MG63 (cell line): ENCODE results near the gene RPN1. TPM values are rescaled to one million over a fixed set of nuclear protein-coding genes. Genes with fewer than 3 reads are reported as not detected.

Experiments used
- DNase-seq: peaks from one replicate; pipeline ENCODE4 v3.0.0-alpha.2; 2020
- H3K27me3 ChIP-seq: fragments of 250-450 bp; sonication (Bioruptor Pico); 2 replicates; pipeline ENCODE4 v1.5.1; 2020; ENCODE audit warnings: mild to moderate bottlenecking, moderate library complexity
- H3K36me3 ChIP-seq: fragments of 250-450 bp; sonication (Bioruptor Pico); 2 replicates; pipeline ENCODE4 v1.5.1; 2020; ENCODE audit warnings: mild to moderate bottlenecking, moderate library complexity
- H3K4me3 ChIP-seq: fragments of 250-450 bp; sonication (Bioruptor Pico); 2 replicates; pipeline ENCODE4 v1.5.1; 2020; ENCODE audit warnings: mild to moderate bottlenecking, moderate library complexity
- H3K9me3 ChIP-seq: fragments of 250-450 bp; sonication (Bioruptor Pico); 2 replicates; pipeline ENCODE4 v1.5.1; 2020; ENCODE audit warnings: mild to moderate bottlenecking, moderate library complexity
- total RNA-seq: library from RNA; depleted of rRNA; stranded (reverse); fragments of >200 nt; shearing (Covaris generic); gene quantifications from 2 replicates; pipeline ENCODE4 v1.2.3, GENCODE V29; 2014; ENCODE audit warnings: low replicate concordance

Gene RPN1
- total RNA-seq, 1 experiment from 2014 or later, result 599 TPM

DNA sequence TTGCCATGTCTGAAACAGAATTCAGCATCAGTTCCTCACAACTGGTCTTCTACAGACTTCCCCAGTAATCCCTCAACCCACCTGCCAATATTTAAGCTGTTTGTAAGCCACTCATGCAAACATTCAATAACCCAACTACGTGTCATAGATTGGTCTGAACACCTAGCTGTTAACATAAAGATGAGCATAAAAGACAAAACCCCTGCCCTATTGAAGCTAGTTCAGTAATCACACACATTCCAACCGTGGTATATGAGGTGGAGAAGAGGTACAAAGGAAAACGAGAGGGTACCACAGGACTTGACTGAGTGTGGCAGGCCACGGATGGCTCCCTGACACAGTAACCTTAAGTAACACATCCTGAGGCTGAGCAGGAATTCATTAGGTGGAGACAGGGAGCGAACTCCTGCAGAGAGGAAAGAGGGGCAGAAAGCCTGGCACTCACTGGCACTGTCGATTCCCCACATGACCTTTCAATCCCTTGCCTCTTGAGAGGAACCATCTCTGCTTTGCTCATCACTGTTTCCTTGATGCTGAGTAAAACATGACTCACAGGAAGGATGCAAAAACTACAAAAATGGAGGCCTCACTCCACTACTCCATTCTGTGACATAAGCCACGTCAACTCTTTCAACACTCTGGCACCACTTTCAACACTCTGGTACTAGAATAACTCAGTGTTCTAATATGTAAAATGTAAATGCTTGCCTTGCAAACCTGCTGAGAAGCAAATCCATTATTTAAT lies 31.3 kb downstream of the RPN1 start:
- Histone ChIP-seq H3K36me3 (peaks cover 84% of the 10 kb centered on the region), H3K27me3 (no peaks in the 10 kb centered on the region), H3K4me3 (no peak overlapping the region), H3K9me3 (no peaks in the 10 kb centered on the region)
- peak; percentile 21 for DNase-seq

- no peak for DNase-seq
- H3K27me3 ChIP-seq, result no peaks in the 10 kb centered on the region
- no peaks in the 10 kb centered on the region for H3K9me3 ChIP-seq
- H3K36me3 ChIP-seq, result peaks cover 74% of the 10 kb centered on the region
- H3K4me3 ChIP-seq, result peak overlapping the region; percentile 52
Observed at GRCh38 chr3:128618398-128618726, 32.3 kb downstream of the RPN1 start.

DNA sequence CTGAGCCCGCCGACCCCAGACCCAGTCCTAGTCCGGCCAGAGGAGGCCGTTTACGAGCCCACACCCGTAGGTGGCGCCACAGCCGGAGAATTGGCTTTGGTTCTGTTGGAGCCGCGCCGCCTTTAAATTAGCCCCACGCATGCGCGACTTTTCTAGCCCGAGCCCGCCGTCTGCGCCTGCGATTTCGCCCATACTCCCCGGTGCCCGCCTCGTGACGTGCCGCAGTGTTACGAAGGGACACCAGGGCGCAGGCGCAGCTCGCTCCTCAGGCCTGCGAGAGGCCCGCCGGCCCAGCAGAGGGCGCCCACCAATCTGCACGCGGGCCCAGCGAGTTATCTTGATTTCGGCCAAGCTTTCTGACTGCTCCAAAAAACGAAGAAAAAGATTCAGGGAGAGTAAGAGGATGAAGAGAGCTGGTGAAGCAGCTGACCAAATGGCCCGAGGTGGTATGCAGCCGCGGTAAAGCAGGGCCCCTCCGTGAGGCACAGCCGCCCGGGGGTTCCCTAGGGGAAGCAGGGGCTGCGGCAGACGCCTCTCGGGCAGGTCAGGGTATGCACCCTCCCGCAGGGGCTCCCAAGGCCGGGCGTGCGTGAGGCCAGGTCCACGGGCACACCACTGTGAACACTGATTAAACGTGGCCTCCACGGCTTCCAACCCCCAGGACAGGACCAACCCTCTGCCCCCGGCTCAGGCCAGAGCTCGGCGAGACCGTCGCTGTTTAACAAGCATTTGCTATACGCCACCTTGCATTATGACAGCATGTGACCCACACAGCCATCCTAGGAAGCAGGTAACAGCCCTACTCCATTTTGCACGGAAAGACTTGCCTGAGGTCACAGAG lies 32.8 kb downstream of the RPN1 start:
- peaks cover 68% of the 10 kb centered on the region for H3K36me3 ChIP-seq

DNA sequence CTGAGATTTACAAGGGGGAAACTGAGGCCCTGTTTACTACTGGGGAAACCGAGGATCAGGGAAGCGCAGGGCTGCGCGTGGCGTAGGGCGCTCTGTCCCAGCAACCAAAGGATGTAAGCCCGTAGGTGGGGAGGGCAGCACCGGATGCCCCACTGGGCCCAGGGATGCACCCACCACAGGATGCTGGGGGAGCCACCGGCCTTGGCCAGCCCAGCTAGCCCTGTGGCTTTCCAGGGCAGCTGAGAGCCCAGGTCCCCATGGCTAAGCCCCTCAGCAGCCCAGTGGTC lies 33.4 kb downstream of the RPN1 start:
- H3K4me3 ChIP-seq, result peak overlapping the region; percentile 52
- no peaks in the 10 kb centered on the region for H3K27me3 ChIP-seq
- no peaks in the 10 kb centered on the region for H3K9me3 ChIP-seq
- DNase-seq, result no peak
- peaks cover 64% of the 10 kb centered on the region for H3K36me3 ChIP-seq

More for the DNA sequence above, 32.8 kb downstream of the RPN1 start:
- peak overlapping the region; percentile 52 for H3K4me3 ChIP-seq
- no peaks in the 10 kb centered on the region for H3K9me3 ChIP-seq
- H3K27me3 ChIP-seq, result no peaks in the 10 kb centered on the region
- peak; percentile 87 for DNase-seq

GRCh38 chr3:128616516-128617269 lies 33.9 kb downstream of the RPN1 start:
- peaks cover 59% of the 10 kb centered on the region for H3K36me3 ChIP-seq
- H3K4me3 ChIP-seq, result no peak overlapping the region
- H3K9me3 ChIP-seq, result no peaks in the 10 kb centered on the region
- no peak for DNase-seq
- H3K27me3 ChIP-seq, result no peaks in the 10 kb centered on the region

GRCh38 chr3:128614076-128614475 lies 36.5 kb downstream of the RPN1 start:
- H3K36me3 ChIP-seq, result peaks cover 34% of the 10 kb centered on the region
- DNase-seq, result no peak
- H3K9me3 ChIP-seq, result no peaks in the 10 kb centered on the region
- H3K4me3 ChIP-seq, result no peak overlapping the region
- H3K27me3 ChIP-seq, result no peaks in the 10 kb centered on the region

- H3K9me3 ChIP-seq, result no peaks in the 10 kb centered on the region
- H3K4me3 ChIP-seq, result no peak overlapping the region
- H3K27me3 ChIP-seq, result no peaks in the 10 kb centered on the region
- peaks cover 26% of the 10 kb centered on the region for H3K36me3 ChIP-seq
- DNase-seq, result no peak
Observed at GRCh38 chr3:128613083-128613829, 37.4 kb downstream of the RPN1 start.

DNA sequence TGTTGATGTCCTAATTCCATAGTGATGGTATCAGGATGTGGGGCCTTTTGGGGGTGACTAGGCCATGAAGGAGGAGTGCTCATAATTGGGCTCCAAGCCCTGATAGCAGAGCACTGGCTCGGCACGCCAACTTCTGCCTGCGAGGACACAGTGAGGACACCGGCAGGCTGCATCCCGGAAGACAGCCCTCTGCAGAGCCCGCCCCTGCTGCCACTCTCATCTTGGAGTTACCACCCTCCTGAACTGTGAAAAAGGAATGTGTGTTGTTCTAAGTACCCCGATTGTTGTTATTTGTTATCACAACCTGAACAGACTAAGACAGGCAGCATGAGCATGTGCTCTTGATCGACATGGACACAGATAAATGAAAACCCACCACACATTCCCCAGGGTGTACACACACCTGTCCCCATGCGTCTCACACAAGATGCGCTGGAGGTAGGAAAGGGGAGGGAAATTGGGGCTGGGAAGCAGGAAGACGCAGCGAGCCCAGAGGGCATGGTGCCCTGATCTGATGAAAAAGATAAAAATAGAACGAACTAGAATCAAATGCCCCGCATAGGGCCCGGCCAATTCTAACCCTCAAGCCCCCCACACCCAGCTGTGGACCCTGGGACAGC lies 40.1 kb downstream of the RPN1 start:
- Histone ChIP-seq H3K27me3 (no peaks in the 10 kb centered on the region), H3K4me3 (no peak overlapping the region), H3K9me3 (no peaks in the 10 kb centered on the region), H3K36me3 (peaks cover 4% of the 10 kb centered on the region; the same call in 1 of the 2 replicates)
- DNase-seq, result no peak

- Histone ChIP-seq H3K4me3 (no peak overlapping the region), H3K36me3 (no peaks in the 10 kb centered on the region), H3K27me3 (no peaks in the 10 kb centered on the region), H3K9me3 (no peaks in the 10 kb centered on the region)
- DNase-seq, result no peak
Observed at GRCh38 chr3:128609294-128609693, 41.3 kb downstream of the RPN1 start.

- no peaks in the 10 kb centered on the region for H3K27me3 ChIP-seq
- no peak for DNase-seq
- H3K4me3 ChIP-seq, result no peak overlapping the region
- H3K36me3 ChIP-seq, result no peaks in the 10 kb centered on the region
- H3K9me3 ChIP-seq, result no peaks in the 10 kb centered on the region
Observed at GRCh38 chr3:128607710-128608048, 42.9 kb downstream of the RPN1 start.

- H3K36me3 ChIP-seq, result no peaks in the 10 kb centered on the region
- H3K27me3 ChIP-seq, result no peaks in the 10 kb centered on the region
- no peaks in the 10 kb centered on the region for H3K9me3 ChIP-seq
- no peak for DNase-seq
- no peak overlapping the region for H3K4me3 ChIP-seq
Observed at GRCh38 chr3:128606094-128606493, 44.5 kb downstream of the RPN1 start.

GRCh38 chr3:128605091-128606046 lies 45.2 kb downstream of the RPN1 start:
- Histone ChIP-seq H3K9me3 (no peaks in the 10 kb centered on the region), H3K36me3 (no peaks in the 10 kb centered on the region), H3K4me3 (no peak overlapping the region), H3K27me3 (no peaks in the 10 kb centered on the region)
- DNase-seq, result no peak

GRCh38 chr3:128603811-128604775 lies 46.5 kb downstream of the RPN1 start:
- H3K27me3 ChIP-seq, result no peaks in the 10 kb centered on the region
- H3K9me3 ChIP-seq, result no peaks in the 10 kb centered on the region
- no peak for DNase-seq
- H3K36me3 ChIP-seq, result no peaks in the 10 kb centered on the region
- no peak overlapping the region for H3K4me3 ChIP-seq

- no peak overlapping the region for H3K4me3 ChIP-seq
- DNase-seq, result no peak
- H3K27me3 ChIP-seq, result no peaks in the 10 kb centered on the region
- H3K36me3 ChIP-seq, result no peaks in the 10 kb centered on the region
- H3K9me3 ChIP-seq, result no peaks in the 10 kb centered on the region
Observed at GRCh38 chr3:128603313-128603712, 47.3 kb downstream of the RPN1 start.
